Adipocyte (in vitro differentiated cells): ENCODE data around the gene GHRHR.

Experiments
- DNase-seq: peaks from one replicate; pipeline ENCODE4 v3.0.0-alpha.2; 2015; ENCODE audit warnings: low read depth
- H3K27me3 ChIP-seq: replicated peaks from 2 replicates; pipeline ENCODE4 v1.7.0; 2013; ENCODE audit warnings: mild to moderate bottlenecking, low read length, moderate library complexity; ENCODE audit not compliant: control insufficient read depth, insufficient read depth
- H3K36me3 ChIP-seq: 2 replicates; pipeline ENCODE4 v1.7.0; 2013; ENCODE audit warnings: low read length, mild to moderate bottlenecking, moderate library complexity; ENCODE audit not compliant: control insufficient read depth, insufficient read depth, severe bottlenecking
- H3K4me1 ChIP-seq: 2 replicates; pipeline ENCODE4 v1.7.0; 2013; ENCODE audit warnings: mild to moderate bottlenecking, low read length, moderate library complexity; ENCODE audit not compliant: control insufficient read depth, insufficient read depth
- H3K4me3 ChIP-seq: 2 replicates; pipeline ENCODE4 v1.7.0; 2013; ENCODE audit warnings: mild to moderate bottlenecking, low read length, moderate library complexity
- H3K9ac ChIP-seq: 2 replicates; pipeline ENCODE4 v1.7.0; 2013; ENCODE audit warnings: mild to moderate bottlenecking, low read length, moderate library complexity
- H3K9me3 ChIP-seq: 2 replicates; pipeline ENCODE4 v1.7.0; 2013; ENCODE audit warnings: mild to moderate bottlenecking, low read length, moderate library complexity; ENCODE audit not compliant: control insufficient read depth

GHRHR gene

GRCh38 chr7:31017721-31018120, 54.0 kb downstream of the GHRHR start:
- Histone ChIP-seq H3K4me3 (no peak overlapping the region), H3K4me1 (no peaks in the 10 kb centered on the region), H3K36me3 (no peaks in the 10 kb centered on the region), H3K9me3 (no peaks in the 10 kb centered on the region), H3K27me3 (no peaks in the 10 kb centered on the region), H3K9ac (no peak overlapping the region)
- DNase-seq = no peak

GRCh38 chr7:31019509-31019908, 55.8 kb downstream of the GHRHR start:
- no peak overlapping the region for H3K4me3 ChIP-seq
- H3K36me3 ChIP-seq = no peaks in the 10 kb centered on the region
- H3K9ac ChIP-seq = no peak overlapping the region
- no peak for DNase-seq
- H3K27me3 ChIP-seq = no peaks in the 10 kb centered on the region
- no peaks in the 10 kb centered on the region for H3K4me1 ChIP-seq
- H3K9me3 ChIP-seq = no peaks in the 10 kb centered on the region

GRCh38 chr7:31020161-31020560, 56.4 kb downstream of the GHRHR start:
- Histone ChIP-seq H3K9me3 (no peaks in the 10 kb centered on the region), H3K36me3 (no peaks in the 10 kb centered on the region), H3K9ac (no peak overlapping the region), H3K4me3 (no peak overlapping the region), H3K4me1 (no peaks in the 10 kb centered on the region), H3K27me3 (no peaks in the 10 kb centered on the region)
- DNase-seq = no peak

GRCh38 chr7:31020652-31021051, 56.9 kb downstream of the GHRHR start:
- H3K9ac ChIP-seq = no peak overlapping the region
- no peak for DNase-seq
- no peak overlapping the region for H3K4me3 ChIP-seq
- no peaks in the 10 kb centered on the region for H3K9me3 ChIP-seq
- H3K36me3 ChIP-seq = no peaks in the 10 kb centered on the region
- no peaks in the 10 kb centered on the region for H3K4me1 ChIP-seq
- no peaks in the 10 kb centered on the region for H3K27me3 ChIP-seq

- Histone ChIP-seq H3K4me1 (no peaks in the 10 kb centered on the region), H3K36me3 (no peaks in the 10 kb centered on the region), H3K9ac (no peak overlapping the region), H3K4me3 (no peak overlapping the region), H3K9me3 (no peaks in the 10 kb centered on the region), H3K27me3 (peaks cover 4% of the 10 kb centered on the region)
- DNase-seq = no peak
Measured at GRCh38 chr7:31022117-31022516, 58.4 kb downstream of the GHRHR start.

- Histone ChIP-seq H3K4me1 (no peaks in the 10 kb centered on the region), H3K9me3 (no peaks in the 10 kb centered on the region), H3K4me3 (no peak overlapping the region), H3K36me3 (no peaks in the 10 kb centered on the region), H3K9ac (no peak overlapping the region), H3K27me3 (peaks cover 4% of the 10 kb centered on the region)
- no peak for DNase-seq
Measured at GRCh38 chr7:31022726-31023125, 59.0 kb downstream of the GHRHR start.

- H3K9ac ChIP-seq = no peak overlapping the region
- no peak overlapping the region for H3K4me3 ChIP-seq
- no peaks in the 10 kb centered on the region for H3K36me3 ChIP-seq
- no peaks in the 10 kb centered on the region for H3K4me1 ChIP-seq
- no peaks in the 10 kb centered on the region for H3K9me3 ChIP-seq
- DNase-seq = no peak
- H3K27me3 ChIP-seq = peaks cover 4% of the 10 kb centered on the region
Measured at GRCh38 chr7:31023877-31024276, 60.1 kb downstream of the GHRHR start.

GRCh38 chr7:31027161-31027965, 63.6 kb downstream of the GHRHR start:
- H3K36me3 ChIP-seq = no peaks in the 10 kb centered on the region
- peaks cover 4% of the 10 kb centered on the region for H3K27me3 ChIP-seq
- H3K9me3 ChIP-seq = no peaks in the 10 kb centered on the region
- H3K4me3 ChIP-seq = no peak overlapping the region
- no peak overlapping the region for H3K9ac ChIP-seq
- H3K4me1 ChIP-seq = no peaks in the 10 kb centered on the region
- DNase-seq = peak; percentile 19

GRCh38 chr7:31028006-31028405, 64.3 kb downstream of the GHRHR start:
- no peak overlapping the region for H3K9ac ChIP-seq
- no peaks in the 10 kb centered on the region for H3K36me3 ChIP-seq
- H3K4me1 ChIP-seq = no peaks in the 10 kb centered on the region
- H3K27me3 ChIP-seq = peaks cover 4% of the 10 kb centered on the region
- no peaks in the 10 kb centered on the region for H3K9me3 ChIP-seq
- no peak for DNase-seq
- H3K4me3 ChIP-seq = no peak overlapping the region

GRCh38 chr7:31028417-31028992, 64.8 kb downstream of the GHRHR start:
- no peaks in the 10 kb centered on the region for H3K36me3 ChIP-seq
- DNase-seq = no peak
- H3K4me1 ChIP-seq = no peaks in the 10 kb centered on the region
- peaks cover 4% of the 10 kb centered on the region for H3K27me3 ChIP-seq
- H3K4me3 ChIP-seq = no peak overlapping the region
- H3K9ac ChIP-seq = no peak overlapping the region
- H3K9me3 ChIP-seq = no peaks in the 10 kb centered on the region
